ENCODE results near the gene CACNB2.

The CACNB2 gene

DNA sequence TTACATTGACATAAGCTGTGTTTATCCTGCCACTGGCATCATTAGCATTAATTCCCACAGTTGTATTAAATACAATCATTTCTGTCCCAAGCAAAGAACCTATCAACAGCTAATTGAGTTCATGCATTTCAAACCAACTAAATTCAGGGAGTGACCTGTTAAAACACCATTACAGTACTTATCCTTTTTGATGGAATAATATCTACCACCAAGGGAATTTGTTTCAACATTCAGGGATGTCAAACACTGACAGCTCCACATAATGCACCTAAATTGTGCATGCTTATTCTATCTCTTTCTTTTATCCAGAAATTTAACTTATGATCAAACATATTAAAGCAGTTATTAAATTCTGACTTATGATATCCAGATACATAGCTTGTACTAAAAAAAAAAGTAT, 374.3 kb downstream of the CACNB2 start:
- DNase-seq (ENCODE audit: low spot score), result no peak

DNA sequence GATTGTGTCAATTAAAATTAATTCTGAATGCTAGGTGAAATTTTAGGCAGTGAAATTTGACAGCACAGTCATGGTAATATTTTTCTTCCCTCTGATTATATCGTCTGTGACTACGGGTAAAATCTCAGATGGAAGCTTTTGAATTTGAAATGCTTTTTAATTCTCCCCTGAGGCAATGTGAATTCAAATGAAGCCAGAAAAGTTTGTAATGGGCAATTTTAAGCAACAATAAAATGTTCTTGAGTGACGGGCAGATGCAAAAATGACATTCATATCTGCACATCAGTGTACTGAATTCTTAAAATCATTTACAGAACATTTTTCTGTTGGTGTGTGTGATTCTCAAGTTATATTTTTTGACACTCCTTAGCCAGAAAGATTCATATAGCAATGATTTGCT, 376.6 kb downstream of the CACNB2 start:
- no peak for DNase-seq (ENCODE audit: low spot score)

DNA sequence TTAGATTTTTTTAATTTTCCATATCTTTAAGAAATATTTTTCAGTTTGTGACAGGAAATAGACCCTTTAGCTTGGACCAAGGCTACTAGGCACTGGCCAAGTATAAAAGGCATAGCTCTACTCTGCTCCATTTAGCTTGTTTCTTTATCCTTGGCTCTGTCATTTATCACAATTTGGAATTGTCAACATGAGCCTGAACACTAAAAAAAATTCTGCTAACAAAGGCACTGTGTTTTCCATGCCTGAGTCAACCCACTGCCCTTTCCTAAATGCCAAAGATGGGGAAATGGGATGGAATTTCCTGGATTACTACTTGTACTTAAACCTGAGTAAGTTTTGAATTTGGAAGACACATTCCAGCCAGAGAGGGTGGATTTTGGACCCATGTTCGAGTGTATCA, 382.8 kb downstream of the CACNB2 start:
- DNase-seq (ENCODE audit: low spot score), result no peak

- no peak for DNase-seq (ENCODE audit: low spot score)
Measured at GRCh38 chr10:18523858-18524257, 383.6 kb downstream of the CACNB2 start.

GRCh38 chr10:18527687-18528086, 387.5 kb downstream of the CACNB2 start:
- no peak for DNase-seq (ENCODE audit: low spot score)

GRCh38 chr10:18528292-18528691, 388.1 kb downstream of the CACNB2 start:
- DNase-seq (ENCODE audit: low spot score), result no peak

- no peak for DNase-seq (ENCODE audit: low spot score)
Measured at GRCh38 chr10:18532881-18533535, 392.8 kb downstream of the CACNB2 start.

DNA sequence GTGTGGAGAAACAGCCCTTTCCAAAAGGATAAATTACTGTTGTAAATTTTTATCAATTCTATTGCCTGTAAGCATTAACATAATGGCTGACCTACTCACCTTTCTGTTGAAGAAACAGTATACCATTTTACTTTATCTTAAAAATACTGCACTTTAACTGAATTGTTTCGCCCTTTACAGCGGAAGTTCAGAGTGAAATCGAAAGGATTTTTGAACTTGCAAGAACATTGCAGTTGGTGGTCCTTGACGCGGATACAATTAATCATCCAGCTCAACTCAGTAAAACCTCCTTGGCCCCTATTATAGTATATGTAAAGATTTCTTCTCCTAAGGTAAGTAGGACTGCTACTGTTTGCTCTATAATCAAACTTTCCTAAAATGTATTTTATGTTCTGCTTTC, 393.7 kb downstream of the CACNB2 start:
- no peak for DNase-seq (ENCODE audit: low spot score)

GRCh38 chr10:18539335-18539734, 399.1 kb downstream of the CACNB2 start:
- no peak for DNase-seq (ENCODE audit: low spot score)

DNA sequence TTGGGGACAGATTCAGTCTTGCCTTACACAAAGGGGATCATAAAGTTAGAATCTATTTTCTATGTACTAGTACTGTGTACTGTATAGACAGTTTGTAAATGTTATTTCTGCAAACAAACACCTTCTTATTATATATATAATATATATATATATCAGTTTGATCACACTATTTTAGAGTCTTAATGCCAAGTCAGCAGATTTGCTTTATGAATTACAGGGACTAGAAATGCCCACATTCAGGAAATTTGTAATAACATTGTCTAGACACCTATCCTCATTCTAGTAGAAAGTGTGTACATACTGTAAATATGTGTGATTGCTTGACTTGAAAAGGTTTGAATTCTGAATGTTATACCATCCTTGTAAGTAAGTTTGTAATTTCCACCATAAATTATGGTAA, 400.0 kb downstream of the CACNB2 start:
- no peak for DNase-seq (ENCODE audit: low spot score)

- DNase-seq (ENCODE audit: low spot score), result no peak
Measured at GRCh38 chr10:18542832-18543231, 402.6 kb downstream of the CACNB2 start.

DNA sequence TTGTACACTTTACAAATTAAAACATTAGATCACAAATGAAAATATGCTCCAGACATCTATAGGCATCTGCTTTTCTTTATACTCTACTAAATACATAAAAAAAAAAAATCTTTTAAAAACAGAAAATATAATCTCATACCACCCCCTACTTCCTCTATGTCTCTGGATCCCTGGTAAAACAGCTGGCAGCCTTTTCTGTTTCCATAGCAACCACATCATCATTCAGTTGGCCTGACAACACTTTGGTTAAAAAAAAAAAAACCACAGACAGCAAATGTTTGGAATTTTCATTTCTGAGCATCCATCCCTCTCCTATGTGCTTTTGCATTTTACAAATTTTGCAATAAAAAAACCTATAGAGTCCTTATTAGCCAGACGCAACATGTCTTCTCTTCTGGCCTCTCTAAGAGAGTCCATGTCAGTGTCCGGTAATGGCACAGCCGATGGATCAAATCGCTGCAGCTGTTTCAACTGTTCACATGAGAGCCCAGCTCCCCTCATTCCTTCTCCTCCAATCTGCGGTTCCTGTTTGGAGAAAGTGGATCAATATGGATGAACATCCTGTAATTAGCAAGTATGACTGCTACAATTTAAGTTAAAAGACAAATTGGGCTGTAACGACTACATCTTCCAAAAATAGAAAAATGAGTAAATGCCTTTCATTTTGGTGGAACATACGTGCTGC, 405.5 kb downstream of the CACNB2 start:
- DNase-seq (ENCODE audit: low spot score), result no peak

DNA sequence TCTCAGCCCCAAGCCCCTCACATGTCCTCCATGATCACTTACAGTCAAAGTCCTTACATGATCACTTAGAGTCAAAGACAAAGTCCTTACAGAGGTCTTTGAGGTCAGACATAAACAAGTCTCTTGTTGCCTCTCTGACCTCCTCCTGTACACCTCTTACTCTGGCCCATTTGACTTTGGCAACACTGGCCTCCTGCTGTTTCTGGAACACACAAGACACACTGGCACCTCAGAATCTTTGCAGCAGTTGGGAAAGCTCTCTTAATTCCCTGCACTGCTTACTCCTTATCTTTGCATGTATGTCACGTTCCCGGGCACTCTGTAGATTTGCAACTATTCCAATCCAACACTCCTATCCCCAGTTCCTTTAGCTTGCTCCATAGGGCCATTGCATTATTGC, 408.9 kb downstream of the CACNB2 start:
- DNase-seq (ENCODE audit: low spot score), result no peak

DNA sequence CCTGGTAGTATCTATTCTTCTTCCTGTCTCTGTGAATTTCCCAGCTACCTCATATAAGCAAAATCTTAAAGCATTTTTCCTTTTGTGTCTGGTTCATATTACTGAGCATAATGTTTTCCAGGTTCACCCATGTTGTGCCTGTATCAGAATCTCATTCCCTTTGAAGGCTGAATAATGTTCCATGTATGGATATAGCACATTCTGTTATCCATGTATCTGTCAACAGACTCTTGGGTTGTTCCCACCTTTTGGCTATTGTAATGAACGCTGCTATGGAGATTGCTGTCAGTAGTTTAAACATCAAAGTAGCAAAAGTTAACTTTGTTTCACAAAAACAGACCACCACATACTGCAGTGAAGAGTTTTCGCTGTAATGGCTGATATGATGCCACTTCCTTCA, 411.2 kb downstream of the CACNB2 start:
- DNase-seq (ENCODE audit: low spot score), result no peak

DNA sequence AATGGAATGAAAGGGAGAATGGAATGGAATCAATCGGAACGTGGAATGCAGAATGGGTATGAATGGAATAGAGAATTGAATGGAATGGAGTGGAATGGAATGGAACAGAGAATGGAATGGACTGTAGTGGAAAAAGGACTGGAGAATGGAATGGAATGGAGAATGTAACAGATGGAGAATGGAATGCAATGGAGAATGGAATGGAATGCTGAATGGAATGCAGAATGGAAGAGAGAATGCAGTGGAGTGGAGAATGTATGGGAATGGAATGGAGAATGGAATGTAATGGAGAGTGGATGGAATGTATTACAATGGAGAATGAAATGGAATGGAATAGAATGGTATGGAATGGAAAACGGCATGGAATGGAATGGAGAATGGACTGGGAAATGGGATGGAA, 414.3 kb downstream of the CACNB2 start:
- no peak for DNase-seq (ENCODE audit: low spot score)

DNA sequence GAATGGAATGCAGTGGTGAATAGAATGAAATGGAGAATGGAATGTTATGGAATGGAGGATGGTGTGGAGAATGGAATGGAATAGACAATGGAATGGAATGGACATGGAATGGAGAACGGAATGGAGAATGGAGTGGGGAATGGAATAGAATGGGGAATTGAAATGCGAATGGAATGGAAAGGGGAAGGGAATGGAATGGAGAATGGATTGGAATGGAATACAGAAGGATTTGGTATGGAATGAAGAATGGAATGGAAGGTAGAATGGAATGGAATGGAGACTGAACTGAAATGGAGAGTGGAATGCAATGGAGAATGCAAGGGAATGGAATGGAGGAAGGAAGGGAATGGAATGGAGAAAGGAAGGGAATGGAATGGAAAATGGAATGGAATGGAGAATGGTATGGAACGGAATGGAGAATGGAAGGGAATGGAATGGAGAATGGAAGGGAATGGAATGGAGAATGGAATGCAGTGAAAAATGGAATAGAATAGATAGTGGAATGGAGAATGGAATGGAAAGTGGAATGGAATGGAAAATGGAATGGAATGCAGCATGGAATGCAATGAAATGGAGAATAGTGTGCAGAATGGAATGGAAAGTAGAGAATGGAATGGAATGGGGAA, 416.4 kb downstream of the CACNB2 start:
- no peak for DNase-seq (ENCODE audit: low spot score)

GRCh38 chr10:18557960-18558359, 417.7 kb downstream of the CACNB2 start:
- no peak for DNase-seq (ENCODE audit: low spot score)

DNA sequence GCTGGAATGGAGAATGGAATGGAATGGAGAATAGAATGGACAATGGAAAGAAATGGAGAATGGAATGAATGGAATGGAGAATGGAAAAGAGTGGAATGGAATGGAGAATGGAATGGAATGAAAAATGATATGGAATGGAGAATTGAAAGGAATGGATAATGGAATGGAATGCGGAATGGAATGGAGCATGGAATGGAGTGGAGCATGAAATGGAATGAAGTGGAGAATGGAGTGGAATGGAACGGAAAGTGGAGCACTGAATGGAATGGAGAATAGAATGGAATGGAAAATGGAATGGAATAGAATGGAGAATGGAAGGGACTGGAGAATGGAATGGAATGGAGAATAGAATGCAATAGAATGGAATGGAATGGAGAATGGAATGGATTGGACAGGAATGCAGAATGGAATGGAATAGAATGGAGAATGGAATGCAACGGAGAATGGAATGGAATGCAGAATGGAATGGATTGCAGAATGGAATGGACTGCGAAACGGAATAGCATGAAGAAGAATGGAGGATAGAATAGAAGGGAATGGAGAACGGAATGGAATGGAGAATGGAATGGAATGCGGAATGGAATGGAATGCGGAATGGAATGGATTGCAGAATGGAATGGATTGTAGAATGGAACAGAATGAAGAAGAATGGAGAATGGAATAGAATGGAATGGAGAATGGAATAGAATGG, 421.8 kb downstream of the CACNB2 start:
- DNase-seq (ENCODE audit: low spot score), result no peak

DNA sequence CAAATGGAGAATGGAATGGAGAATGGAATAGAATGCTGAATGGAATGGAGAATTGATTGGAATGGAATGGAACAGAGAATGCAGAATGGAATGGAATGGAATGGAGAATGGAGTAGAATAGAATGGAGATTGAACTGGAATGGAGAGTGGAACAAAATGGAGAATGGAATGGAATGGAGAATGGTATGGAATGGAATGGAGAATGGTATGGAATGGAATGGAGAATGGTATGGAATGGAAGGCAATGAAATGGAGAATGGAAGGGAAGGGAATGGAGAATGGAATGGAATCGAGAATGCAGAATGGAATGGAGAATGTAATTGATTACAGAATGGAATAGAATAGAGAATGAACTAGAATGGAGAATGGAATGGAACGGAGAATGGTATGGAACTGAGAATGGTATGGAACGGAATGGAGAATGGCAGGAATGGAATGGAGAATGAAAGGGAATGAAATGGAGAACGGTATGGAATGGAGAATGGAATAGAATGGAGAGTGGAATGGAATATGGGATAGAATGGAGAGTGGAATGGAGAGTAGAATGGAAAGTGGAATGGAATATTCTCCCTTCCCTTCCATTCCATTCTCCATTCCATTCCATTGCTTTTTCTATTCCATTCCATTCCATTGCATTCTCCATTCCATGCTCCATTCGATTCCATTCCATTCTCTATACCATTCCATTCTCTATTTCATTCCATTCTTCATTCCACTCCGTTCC, 422.9 kb downstream of the CACNB2 start:
- DNase-seq (ENCODE audit: low spot score), result no peak

GRCh38 chr10:18565006-18565405, 424.8 kb downstream of the CACNB2 start:
- no peak for DNase-seq (ENCODE audit: low spot score)

- no peak for DNase-seq (ENCODE audit: low spot score)
Measured at GRCh38 chr10:18566177-18566576, 426.0 kb downstream of the CACNB2 start.

GRCh38 chr10:18567343-18567856, 427.2 kb downstream of the CACNB2 start:
- no peak for DNase-seq (ENCODE audit: low spot score)

Data from germinal center (tissue), 1 donor.